GM21529 (cell line): Measurements from ENCODE around the gene STK16.
"Not testable (repeated sequence)": the region's sequence is repeated elsewhere in the genome, so short reads cannot be mapped to it uniquely, and the experiment has no call there.

ENCODE experiments used
- ATAC-seq: cut with Tn5 transposase; IDR thresholded peaks from one replicate; pipeline ENCODE4 v1.9.1; 2021; ENCODE audit not compliant: unreplicated experiment

STK16 gene

DNA sequence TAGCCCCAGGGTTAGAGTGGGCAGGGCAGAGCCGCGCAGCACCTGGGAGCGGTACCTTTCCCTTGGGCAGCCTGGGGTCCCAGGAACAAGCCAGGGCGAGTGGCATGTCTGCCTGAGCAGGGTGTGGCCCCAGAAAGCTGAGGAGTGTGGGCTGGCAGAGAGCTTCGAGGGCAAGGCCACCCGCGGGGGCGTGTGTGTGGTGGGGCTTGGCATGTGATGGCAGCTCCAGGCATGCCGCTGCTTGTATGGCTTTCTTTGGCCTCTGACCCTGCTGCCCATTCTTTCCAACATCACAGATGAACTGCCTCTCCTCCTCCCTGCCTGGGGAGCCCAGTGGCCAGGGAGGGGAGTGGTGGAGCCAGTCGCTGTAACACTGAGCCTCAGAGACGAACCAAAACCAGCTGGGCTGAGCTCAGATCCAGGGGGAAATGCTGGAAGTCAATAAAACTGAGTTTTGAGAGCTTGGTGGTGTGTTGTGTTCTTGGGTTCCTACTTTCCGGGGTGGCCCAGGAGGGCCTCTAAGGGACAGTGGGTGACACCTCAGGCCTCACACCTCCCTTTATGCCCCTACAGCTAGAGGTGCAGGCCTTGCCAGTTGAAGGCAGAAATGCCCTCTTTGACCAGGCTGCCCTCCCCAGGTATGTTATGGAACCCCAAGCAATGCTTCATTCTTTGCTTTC lies 41.3 kb downstream of the STK16 start:
- ATAC-seq: no peak

DNA sequence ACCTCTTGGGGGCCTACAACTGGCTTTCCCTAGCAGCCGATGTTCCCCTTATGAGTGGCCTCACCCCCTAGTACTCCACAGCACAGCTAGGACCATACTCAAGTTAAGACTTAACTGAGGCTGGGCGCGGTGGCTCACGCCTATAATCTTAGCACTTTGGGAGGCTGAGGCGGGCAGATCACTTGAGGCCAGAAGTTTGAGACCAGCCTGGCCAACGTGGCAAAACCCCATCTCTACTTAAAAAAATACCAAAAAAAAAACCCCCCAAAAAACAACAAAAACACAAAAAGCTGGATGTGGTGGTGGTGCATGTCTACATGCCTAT lies 41.8 kb downstream of the STK16 start:
- ATAC-seq: not testable (repeated sequence)

DNA sequence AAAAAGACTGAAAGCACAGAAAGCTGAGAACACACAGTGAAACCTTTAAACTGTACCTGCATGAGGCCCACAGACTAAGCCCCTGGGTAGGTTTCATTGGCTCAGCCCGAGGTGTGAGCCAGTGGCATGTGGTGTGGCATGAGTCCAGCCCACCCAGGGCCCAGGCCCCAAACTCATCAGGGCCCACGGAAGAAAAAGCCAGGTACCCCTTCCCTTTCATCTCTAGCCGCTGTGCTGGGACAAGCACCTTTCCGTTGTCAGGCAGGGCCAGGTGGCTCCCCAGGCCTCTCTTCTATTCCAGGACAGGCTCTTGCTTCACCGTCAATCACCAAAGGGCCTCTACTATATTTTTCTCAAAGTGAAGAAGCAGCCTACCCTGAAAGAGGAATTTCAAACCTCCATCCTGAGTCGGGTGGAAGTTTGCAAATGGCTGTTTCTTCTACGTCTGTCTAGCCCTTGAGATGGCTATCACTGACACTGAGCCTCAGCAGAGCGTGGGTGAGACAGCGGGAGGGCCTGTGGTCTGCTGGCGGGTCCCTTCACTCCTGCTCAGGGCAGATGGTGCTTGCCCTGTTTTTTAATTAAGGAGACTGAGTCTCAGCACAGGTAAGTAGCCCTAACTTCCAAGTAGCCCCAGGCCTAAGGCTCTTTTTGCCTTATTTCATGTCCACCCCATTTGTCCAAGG lies 42.4 kb downstream of the STK16 start:
- ATAC-seq: no peak

DNA sequence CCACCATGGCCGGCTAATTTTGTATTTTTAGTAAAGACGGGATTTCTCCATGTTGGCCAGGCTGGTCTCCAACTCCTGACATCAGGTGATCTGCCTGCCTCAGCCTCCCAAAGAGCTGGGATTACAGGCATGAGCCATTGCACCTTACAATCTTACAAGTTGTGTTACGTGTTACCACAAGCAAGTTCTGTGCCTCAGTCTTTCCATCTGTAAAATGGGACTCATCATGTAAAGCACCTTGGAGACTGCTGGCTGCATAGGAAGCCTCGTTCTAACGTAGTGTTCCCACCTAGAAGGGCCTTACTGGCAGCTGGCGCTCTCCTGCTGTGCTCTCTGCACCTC lies 43.9 kb downstream of the STK16 start:
- ATAC-seq: no peak

DNA sequence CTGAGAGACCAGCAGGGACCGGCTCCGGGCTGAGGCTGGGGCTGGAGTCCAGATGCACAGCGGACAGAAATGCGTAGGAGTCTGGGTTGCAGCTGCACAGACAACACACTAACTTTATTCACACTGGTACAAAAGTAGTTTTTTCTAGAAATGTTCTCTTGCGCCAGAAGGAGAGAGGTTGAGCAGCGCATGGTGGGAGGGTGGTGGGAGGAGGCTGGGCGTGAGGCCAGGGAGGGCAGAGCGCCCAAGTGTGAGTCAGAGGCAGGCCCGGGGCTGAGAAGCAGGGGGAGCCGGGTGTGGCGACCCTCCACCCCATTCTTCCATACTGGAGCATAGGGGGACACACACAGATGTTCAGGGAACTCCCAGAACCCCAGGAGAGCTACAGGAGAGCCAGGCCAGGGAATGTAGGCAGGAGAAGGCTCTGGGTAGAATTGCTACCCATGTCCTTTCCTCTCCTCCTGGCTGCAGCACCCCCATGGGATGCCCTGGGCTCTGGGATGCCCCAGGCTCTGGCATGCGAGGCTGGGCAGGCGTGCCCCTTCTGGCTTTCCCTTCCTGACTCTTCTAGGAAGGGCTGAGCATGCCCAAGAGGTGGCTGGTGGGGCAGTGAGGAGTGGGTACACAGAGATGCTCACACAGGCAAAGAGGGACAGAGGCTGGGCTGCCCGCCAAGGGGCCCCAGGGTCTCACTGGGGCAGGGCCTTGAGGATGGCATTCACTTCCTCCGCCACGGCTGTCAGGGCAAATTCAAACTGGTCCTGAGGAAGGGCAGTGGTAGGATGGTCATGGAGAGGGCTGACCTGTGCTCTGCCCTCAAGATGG lies 44.5 kb downstream of the STK16 start:
- no peak for ATAC-seq

DNA sequence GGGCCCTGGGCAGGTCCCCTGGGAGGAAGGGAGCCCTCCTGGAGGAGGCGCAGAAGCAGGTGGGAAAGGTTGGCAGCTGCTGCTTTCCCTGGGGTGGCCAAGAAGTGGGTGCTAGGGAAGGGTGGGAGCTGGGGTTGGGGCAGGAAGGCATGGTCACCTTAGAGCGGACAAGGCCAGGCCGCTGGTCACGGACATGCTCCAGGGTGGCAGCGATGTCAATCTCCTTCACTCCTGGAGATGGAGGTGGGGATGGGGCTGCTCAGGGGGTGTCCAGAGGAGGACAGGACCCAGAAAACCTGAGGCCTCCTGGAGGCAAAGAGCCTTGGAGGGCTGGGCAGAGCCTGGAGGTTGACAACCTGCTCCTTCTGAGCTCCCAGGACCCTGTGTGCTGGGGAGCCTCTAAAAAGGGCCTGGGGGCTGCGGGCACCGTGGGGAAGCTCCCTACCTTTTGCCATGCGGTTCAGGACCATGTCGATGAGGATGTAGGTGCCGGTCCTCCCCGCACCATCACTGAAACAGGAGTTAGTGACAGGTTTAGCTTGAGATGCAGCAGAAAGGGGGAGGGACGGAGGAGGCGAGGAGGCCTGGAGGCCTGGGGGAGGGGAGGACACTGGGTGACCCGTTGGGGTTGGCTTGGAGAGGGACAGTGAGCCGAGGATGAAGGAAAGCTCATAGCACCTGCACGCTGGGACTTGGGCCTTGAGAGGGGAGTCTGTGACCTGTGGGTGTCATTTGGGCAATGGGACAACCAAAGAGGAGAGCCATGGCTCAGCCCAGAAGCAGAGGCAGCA lies 45.3 kb downstream of the STK16 start:
- no peak for ATAC-seq

DNA sequence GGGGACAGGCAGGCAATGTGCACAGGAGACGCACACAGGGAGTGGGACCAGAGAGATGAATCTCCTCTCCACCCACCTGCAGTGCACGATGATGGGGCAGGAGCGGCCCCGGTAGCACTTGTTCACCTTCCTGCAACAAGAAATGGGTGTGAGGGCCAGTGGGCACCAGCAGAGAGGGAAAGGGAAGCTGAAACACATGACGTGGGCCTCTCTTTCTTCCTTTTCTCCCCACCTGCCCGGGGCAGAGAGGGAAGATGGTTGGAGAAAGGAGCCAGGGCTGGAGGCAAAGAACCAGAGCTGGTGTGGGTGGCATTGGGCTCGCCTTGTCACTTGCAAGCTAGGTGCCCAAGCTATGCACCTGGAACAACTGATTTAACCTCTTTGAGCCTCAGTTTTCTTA lies 46.1 kb downstream of the STK16 start:
- no peak for ATAC-seq

DNA sequence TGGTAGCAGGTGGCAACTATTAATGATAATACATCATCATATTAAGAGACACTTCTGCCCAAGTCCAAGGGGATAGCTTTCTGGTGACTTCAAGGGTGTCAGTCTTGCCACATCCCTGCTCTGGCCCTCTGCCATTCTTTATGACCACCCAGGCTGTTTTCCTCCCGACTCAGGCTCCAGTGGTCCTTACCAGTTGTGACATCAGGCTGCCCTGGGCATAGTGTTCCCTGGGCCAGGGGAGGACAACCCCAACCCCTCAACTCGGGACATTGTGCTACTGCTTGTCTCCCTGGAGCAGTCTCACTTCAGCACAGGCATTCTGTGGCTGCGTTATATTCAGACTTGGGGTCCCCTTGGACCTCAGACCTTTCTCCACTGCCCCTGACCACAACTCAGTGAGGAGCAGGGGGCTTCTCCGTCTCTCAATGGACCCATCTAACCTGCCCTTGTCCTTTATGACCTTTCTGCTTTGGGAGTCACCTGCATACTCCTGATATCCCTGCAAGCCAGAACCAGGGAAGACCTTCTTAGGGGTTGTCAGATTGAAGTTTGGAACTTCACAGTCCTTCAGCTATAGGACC lies 46.7 kb downstream of the STK16 start:
- ATAC-seq: no peak

DNA sequence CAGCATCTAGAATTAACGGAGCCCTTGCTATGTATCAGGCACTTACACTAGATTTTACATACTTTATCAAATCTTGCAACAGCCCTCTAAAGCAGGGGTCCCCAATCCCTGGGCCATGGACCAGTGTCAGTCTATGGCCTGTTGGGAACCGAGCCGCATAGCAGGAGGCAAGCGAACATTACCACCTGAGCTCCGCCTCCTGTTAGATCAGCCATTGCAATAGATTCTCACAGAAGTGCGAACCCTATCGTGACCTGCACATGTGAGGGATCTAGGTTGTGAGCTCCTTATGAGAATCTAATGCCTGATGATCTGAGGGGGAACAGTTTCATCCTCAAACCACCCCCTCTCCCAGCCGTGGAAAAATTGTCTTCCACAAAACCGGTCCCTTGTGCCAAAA lies 47.3 kb downstream of the STK16 start:
- ATAC-seq: no peak

DNA sequence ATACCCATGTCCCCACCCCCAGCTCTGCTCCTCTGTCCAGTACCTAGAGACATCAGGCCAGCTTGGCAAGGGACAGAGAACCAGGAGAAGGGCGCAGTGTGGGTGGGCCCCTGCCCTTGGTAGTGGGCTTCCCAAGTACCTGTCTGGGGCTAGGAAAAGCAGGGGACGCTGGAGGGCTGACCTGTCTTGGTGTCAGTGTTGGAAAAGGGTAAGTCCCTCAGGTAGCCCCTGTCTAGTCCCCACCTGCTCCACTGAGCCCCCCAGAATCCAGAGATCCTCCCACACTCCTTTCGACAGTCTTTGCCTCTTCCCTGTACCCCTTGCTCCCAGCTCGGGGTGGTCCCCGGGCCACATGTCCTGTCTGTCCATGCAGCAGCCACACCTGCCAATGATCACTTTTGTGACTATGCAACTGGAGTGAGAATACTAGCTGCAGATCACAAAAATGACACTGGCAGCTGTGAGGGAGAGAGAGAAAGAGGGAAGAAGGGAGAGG lies 48.5 kb downstream of the STK16 start:
- ATAC-seq: no peak

DNA sequence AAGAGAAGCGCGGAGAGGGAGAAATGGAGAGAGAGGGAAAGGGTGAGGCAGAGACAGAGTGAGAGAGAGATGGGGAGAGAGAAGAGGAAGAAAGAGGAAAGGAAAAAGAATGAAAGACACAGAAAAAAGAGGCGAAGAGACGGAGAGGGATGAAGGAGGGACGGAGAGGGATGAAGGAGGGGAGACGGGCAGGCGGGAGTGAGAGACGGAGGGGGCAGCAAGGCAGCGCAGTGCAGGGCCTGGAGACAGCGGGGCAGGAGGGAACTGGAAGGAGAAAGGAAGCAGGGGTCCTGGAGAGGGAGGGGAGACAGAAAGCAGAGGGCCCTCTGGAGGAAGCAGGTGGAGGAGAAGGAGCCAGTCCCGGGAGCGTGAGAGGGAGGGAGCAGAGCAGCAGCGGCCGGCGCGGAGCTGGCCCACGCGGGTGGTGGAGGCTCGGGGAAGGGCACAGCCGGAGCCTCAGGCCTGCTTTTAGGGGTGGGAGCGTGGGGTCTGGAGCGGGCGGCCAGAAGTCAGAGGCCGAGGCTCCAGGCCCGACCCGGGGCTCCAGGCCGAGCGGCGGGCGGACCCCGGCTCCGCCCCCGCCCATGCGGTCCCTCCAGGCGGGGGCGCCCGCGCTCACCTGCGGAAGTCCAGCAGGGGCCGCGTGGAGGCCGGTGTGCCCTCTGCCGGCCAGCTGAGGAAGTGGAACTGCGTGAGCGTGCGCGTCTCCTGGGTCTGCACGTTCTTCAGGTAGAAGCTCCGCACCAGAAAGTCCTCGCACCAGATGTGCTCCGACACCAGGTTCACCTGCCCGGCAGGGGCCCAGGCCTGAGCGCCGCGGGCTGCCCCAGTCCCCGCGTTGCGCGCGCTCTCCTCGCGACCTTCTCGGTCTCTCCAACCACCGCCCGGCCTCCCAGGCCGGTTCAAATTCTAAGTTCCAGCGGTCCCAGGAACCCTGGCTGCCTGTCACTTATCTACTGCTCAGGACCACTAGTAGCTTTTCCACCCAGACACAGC lies 49.4 kb downstream of the STK16 start:
- peak; percentile 86 for ATAC-seq

DNA sequence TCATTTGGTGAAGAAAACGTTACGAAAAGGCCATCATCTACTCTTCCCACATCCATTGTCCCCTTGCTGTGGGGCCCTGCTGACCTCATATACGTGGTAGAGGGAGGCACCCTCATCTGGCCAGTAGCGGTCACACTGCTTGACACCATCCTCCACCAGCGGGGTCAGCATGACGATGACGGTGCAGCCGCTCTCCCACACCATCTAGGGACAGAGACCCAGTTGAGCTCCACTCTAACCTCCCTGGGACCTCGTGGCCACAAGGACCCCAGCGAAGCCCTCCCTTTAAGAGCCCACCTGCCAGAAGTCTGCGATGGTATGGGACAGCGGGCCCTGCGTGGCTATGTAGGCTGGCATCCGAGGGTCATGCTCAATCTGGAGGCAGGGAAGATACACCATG lies 50.9 kb downstream of the STK16 start:
- no peak for ATAC-seq

DNA sequence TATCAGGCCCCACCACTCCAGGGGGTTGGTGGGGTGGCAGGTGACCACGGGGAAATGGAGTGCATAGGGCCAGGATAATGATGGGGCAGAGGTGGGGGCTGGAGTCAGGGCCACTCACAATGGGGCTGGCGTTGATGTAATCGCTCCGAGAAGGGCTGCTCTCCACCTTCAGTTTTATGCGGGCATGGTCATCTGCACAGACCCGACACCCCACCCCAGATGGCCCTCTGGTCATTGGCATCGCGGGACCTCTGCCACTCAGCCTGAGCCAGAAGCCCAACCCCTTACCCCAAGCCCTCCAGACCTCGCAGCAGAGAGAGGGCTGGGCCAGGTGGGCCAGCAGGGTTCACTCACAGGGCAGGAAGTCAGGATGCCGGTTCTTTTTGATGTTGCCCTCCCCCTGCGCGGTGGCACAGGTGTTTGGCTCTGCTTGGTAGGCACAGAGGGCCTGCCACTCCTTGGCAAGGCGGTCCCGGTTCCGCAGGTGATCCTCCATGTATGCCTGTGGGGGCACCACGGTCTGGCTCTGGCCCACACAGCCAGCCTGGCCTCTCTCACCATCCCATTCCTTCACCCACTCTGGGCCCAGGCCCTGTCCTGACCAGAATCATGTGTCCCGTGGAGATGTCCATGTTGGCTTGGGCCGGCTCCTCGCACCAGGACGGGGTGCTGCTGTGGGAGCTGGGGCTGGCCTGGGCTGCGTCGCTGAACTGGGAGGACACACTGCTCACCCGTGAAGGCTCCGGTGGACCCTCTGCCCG lies 51.5 kb downstream of the STK16 start:
- ATAC-seq: no peak

DNA sequence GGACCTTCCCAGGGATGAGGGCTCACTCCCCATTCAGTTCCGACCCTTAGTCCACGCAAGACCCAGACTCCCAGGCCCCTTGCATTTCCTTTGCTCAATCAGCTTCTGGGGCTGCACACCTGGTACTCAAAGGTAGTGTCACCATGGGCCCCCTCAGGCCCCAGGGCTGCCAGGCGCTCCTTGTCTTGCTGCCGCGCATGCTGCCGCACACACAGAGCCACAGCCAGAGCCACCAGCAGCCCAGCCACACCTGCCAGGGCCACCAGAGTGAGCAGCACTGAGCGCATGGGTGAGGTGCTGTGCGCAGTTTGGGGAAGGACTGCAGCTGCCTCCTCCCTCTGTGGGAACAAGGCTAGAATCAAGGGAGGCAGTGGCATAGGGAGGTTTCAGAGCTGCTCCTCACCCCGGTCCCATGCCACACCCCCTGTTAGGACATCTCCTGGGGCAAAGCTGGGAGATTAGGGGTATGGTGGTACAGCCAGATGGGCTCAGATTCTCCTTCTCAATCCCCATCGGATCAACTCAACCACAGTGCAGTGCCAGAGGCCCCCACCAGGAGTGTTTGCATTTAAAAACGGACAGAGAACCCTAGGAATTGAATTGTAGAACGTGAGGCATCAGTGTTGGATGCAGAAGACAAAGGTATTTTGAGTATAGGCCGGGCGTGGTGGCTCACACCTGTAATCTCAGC lies 52.6 kb downstream of the STK16 start:
- ATAC-seq: no peak

DNA sequence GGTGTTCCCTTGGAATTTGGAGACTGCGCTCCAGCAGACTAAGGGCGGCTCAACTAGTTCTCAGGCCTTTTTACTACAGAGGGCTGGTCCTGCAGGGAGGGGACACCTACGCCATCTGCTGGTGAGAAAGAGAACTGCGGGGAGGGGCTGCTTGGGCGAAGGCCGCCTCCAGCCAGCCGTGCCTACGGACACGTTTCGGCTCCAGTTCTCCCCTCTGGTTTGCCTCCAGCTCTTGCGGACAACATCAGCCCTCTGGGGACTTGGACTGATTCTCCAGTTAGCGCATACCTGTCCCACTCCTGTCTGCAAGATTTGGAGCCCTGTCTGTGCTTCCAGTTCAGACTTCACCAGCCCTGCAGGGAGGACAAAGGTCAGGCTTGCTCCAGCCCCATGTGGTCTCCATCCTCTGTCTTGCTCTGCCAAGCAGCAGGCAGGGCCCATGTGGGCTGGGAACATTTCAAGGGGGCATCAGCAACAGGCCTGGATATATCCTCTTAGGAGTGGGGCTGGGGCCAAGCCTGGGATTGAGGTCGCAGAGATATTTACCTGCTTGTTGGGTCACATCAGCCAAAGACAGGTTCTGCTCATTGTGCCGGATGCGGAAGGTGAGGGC lies 53.6 kb downstream of the STK16 start:
- peak; percentile 57 for ATAC-seq

DNA sequence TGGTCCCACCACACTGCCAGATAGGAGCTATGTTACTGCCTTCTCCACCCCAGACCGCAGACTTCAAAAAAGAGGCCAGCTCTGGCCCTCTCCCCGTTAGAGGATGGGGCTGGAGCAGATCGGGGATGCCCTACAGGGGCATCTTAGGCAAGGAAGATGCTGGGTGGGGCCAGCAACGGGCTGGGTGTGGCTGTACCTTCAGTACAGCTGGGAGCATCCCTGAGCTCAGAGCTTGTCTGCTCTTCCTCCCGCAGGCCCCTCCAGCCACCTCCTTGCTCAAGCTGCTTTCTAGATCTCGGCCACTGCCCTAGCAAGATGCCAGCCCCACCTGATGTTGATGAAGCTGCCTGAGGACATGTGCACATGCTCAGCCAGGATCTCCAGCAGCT lies 54.1 kb downstream of the STK16 start:
- ATAC-seq: no peak
